Myocyte (in vitro differentiated cells): Measurements from ENCODE around the gene CUL1. TPM values are rescaled to one million over a fixed set of nuclear protein-coding genes. Genes with fewer than 3 reads are reported as not detected.
A peak's percentile ranks its signal among the peaks of the same experiment; 100 is the strongest.

ENCODE experiments used
- DNase-seq: peaks from one replicate; pipeline ENCODE4 v3.0.0-alpha.2; 2012; ENCODE audit warnings: low read depth
- total RNA-seq: library from RNA; depleted of rRNA; stranded (reverse); fragments of >200 nt; gene quantifications from 2 replicates; pipeline ENCODE4 v1.2.3, GENCODE V29; 2014

Gene CUL1
- total RNA-seq, 1 donor from 2014 or later = 75.3 TPM

DNA sequence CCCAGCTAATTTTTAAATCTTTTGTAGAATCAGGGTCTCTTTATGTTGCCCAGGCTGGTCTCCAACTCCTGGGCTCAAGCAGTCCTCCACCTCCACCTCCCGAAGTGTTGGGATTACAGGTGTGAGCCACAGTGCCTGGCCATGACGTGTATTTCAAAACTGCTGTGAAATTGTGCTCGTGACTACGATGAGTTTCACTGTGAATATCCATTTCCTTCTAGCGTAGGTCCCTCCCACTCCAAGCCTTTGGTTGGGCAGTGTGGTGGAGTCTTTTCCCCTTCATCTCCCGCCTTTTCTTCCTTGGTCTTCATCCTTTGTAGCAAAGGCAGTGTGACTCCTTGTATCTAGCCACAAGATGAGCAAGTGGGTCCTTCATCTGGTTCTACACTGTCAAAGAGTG is 56.2 kb downstream of the CUL1 start:
- DNase-seq = no peak

DNA sequence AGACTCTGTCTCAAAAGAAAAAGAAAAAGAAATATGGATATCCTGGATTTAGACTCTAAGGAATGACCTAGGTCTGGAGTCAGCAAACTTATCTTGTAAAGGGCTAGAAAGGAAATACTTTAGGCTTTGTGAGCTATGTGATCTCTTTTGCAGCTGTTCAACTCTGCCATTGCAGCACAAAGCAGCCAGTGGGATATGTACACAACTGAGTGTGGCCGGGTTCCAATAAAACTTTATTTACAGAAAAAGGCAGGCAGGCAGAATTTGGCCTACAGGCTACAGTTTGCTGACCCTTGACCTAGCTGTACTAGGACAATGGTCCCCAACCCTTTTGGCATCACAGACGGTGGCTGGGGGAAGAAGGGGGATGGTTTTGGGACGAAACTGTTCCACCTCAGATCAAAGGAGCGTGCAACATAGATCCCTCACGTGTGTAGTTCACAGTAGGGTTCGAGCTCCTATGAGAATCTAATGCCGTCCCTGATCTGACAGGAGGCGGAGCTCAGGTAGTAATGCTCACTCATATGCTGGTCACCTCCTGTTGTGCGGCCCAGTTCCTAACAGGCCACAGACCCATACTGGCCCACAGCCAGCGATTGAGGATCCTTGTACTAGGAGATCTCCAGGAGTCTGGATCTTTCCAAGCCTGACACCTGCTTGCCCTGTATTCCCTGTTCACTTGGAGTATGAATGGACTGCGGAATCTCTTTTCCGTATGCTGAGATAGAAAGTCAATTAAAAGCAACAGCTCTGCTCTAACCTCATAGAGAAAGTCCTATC is 63.0 kb downstream of the CUL1 start:
- DNase-seq = peak; percentile 65

- no peak for DNase-seq
These were observed 64.9 kb downstream of the CUL1 start for GRCh38 chr7:148763622-148764021.

GRCh38 chr7:148770004-148770403 is 71.3 kb downstream of the CUL1 start:
- no peak for DNase-seq

DNA sequence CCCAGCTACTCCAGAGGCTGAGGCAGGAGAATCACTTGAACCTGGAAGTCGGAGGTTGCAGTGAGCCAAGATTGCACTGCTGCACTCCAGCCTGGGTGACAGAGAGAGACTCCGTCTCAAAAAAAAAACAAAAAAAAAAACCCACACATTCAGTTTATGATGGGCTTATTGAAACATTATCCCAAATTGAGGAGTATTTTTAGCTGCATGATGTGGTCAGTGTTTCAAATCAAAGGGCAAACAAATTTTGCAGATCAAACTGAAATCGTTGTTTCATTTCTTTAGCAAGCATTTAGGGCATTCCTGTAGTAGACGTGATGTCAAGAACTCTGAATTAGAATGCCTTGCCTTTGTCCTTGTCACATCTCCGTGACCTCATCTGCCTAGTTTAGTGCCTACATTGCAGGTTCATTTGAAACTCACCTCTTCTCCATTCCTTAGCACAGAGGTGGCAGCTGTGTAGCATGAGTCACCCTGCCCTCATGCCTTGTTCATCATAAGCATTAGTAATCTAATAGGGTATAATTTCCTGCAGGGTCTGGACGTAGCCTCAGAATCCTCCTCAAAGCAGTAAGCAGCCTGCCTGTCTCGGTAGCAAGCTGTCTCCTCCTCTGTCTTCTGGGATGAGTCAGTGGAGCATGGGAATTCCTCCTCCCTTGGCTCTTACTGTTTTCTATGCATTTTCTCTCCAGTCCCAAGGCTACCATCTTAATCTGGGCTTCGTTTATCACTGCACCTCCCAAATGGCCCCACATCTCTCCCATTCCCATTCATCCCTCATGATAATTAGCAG is 73.8 kb downstream of the CUL1 start:
- peak; percentile 78 for DNase-seq

GRCh38 chr7:148773334-148773733 is 74.6 kb downstream of the CUL1 start:
- no peak for DNase-seq

DNA sequence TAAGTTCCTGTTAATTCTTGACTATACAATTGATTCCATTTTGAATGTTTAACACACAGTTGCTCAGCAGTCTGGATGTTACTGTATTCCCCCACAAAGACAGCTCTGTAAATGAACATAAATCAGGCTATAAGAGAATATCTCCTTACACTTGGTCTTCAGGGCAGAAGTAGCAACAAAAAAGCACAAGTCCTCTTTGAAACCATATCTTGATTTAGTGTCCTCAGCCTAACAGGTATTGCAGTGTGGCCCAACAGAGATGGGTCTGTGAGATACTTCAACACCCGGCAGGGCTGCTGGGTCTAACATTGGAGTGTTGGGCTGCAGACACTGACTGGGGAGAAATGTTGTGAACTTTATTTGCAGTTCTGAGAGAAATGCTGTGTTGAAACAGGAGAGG is 75.8 kb downstream of the CUL1 start:
- DNase-seq = no peak

DNA sequence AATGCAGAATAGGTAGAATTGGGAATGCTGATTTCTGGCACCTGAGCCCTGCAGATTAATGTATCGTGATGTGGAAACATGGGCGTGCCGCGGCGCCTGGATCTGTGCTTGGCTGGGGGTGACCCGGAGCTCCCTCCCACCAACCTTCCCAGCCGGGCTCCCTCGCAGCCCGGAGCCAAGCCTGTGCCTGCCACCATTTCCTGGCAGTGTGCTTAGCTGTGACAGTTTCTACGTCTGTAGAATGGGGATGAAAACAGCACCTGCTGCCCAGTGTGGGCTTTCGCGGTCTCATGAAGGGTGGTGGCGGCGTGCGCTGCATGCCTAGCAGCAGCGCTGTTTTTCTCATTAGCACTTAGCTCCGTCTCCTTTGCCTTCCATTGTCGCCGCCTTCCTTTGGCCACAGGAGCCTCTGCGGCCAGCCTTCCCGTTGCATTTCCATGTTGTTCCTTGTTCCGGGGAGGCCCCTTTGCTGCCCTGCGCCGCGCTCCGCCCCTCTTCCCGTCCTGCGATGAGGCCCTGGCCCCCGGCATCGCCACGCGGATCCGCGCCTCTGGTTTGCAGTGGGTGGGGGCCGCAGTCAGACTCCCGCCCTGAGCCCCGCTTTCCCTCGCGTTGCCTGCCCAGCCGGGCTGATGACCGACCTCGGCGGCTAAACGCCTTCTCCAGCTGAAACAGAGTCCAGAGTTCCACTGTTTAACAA is 84.2 kb downstream of the CUL1 start:
- DNase-seq = no peak

GRCh38 chr7:148783801-148784527 is 85.3 kb downstream of the CUL1 start:
- DNase-seq = no peak

DNA sequence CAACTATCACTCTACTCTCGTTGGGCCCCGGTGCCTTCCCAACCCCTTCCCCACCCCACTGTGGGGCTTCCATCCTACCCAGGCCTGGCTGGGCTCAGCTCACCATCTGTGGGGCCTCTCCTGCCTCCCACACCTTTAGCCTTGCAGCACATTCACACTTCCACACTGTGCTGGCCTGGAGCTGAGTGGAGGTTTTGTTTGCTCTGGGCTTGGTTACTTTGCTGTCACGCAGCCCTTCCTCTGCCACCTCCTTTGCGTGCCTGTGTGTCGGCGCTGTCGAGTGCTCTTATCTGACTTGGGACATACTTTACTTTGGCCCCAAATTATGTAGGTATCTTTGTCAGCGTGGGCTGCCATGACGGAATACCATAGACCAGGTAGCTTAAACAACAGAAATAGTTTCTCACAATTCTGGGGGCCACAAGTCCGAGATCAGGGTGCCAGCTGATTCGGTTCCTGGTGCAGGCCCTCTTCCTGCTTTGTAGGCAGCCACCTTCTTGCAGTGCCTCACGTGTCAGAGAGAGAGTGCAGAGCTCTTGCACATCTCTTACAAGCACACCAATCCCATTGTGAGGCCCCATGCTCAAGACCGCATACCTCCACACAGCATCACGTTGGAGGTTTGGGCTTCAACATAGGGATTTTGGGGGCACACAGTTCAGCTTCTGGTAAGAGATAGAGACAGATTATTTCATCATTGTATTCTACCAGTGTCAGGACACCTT is 89.0 kb downstream of the CUL1 start:
- DNase-seq = no peak

DNA sequence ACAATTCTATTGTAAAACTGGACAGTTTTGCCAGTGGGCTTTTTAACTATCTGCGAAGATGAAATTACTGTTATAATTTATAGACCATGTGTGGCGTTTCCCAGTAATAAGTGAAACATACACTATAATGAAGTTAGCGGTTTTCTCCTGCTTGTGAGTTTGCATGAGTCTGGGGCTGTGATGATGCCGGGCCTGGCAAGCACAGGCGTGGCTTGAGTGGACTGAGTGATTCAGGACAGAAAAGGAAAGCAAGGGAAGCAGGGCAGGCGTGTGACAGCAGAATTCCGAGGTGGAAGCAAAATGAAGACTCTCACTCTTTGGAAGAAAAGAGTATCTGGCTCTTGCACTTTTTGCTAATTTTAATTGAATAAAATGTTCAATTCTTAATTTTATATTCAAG is 90.5 kb downstream of the CUL1 start:
- DNase-seq = no peak

GRCh38 chr7:148790131-148790726 is 91.5 kb downstream of the CUL1 start:
- no peak for DNase-seq

GRCh38 chr7:148790850-148791249 is 92.1 kb downstream of the CUL1 start:
- no peak for DNase-seq

DNA sequence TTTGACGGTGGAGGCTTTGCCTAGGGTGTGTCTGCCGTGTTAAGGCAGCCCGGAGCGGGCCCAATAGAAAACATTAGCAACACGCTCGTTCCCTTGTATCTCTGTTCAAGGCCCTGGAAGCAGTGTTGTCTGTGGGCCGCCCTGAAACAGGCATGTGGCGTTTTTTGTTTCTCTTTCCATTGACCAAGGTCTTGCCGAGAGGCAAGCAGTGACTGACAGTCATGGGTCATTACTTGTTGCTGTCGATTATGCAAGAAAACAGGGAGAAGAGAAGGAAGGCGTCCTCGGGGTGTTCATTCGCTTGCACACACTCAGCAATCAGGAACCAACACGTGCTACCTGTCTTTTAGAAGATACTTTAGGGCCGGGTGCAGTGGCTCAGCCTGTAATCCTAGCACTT is 92.8 kb downstream of the CUL1 start:
- DNase-seq = no peak

- DNase-seq = no peak
These were observed 94.9 kb downstream of the CUL1 start for GRCh38 chr7:148793590-148793989.

- no peak for DNase-seq
These were observed 95.8 kb downstream of the CUL1 start for GRCh38 chr7:148794476-148794875.

DNA sequence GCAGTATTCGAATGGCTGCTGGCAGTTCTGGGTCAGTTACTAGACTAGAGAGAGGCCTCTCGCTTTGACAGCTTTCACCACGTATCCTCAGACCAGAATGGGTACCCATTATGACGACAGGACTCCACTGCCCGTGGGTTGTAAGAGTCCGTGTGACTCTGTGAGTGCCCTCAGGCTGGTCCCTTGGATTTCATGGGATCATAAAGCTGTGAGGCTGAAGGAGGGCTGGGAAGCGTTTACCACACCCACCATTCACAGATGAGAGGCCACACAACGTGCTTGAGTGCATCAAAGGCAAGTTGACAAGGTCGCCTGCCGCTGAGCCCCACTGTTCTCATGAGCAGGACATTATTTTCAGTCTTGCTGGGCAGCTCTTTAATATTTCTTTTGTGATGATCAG is 98.1 kb downstream of the CUL1 start:
- DNase-seq = no peak

GRCh38 chr7:148799893-148800555 is 101.3 kb downstream of the CUL1 start:
- DNase-seq = no peak

DNA sequence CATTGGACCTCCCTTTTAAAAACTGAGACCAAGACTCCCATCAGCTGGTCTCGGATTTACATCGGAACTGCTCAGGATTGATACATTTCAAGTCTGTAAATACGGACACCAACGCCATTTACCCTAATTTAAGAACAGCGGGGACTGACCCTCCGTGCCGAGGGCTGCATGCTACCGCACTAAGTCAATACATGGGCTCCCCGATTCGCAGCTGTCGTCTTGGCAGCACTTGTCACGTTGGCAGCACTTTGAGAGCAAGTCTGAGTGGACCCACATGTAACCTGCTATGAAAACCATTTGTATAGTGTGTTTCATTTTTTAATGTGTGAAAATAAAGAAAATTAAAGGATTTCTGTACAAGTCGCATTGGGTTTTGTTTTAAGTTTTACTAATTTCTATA is 102.0 kb downstream of the CUL1 start:
- peak; percentile 22 for DNase-seq

- DNase-seq = no peak
These were observed 103.4 kb downstream of the CUL1 start for GRCh38 chr7:148802101-148802493.
